ENCODE data around the gene IFT27.

DNA sequence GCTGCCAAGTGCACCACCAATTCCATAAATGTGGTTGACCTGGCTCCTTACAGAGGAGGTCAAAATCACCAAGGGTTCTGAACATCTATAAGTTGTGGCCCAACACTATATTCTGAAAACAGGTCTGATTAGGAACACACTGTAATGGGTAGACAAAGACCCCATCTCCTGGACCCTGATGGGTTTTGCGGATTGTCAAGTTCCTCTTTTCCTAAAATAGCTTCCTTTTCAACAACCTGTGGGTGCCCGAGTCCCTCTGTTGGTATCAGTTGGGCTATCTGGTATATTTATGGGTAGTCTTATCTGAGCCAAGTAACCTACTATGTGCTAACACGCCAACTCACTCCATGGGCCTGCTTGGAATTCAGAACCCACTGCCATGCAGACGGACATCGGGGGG lies 62.5 kb downstream of the IFT27 start:
- TF ChIP-seq, protein P1, sequence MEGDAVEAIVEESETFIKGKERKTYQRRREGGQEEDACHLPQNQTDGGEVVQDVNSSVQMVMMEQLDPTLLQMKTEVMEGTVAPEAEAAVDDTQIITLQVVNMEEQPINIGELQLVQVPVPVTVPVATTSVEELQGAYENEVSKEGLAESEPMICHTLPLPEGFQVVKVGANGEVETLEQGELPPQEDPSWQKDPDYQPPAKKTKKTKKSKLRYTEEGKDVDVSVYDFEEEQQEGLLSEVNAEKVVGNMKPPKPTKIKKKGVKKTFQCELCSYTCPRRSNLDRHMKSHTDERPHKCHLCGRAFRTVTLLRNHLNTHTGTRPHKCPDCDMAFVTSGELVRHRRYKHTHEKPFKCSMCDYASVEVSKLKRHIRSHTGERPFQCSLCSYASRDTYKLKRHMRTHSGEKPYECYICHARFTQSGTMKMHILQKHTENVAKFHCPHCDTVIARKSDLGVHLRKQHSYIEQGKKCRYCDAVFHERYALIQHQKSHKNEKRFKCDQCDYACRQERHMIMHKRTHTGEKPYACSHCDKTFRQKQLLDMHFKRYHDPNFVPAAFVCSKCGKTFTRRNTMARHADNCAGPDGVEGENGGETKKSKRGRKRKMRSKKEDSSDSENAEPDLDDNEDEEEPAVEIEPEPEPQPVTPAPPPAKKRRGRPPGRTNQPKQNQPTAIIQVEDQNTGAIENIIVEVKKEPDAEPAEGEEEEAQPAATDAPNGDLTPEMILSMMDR (IDR thresholded peaks at IDR 0.05) = no peak
- no peak for TF ChIP-seq EZH2 (IDR thresholded peaks at IDR 0.05)
- no peak for TF ChIP-seq EZH2phosphoT487 (IDR thresholded peaks at IDR 0.05)

Data from neural progenitor cell (in vitro differentiated cells).